GM21529 (cell line): ENCODE data around the gene TGFB1.
A peak's percentile ranks its signal among the peaks of the same experiment; 100 is the strongest.
"Not testable (repeated sequence)": the region's sequence is repeated elsewhere in the genome, so short reads cannot be mapped to it uniquely, and the experiment has no call there.

Experiments
- ATAC-seq: cut with Tn5 transposase; IDR thresholded peaks from one replicate; pipeline ENCODE4 v1.9.1; 2021; ENCODE audit not compliant: unreplicated experiment

TGFB1 gene

GRCh38 chr19:41353466-41354342 is at the start of gene TGFB1:
TSS of gene TGFB1 (minus strand) at chr19:41353922. CDS start at chr19:41353044, 878 bp downstream.
- ATAC-seq, result peak; percentile 43

- ATAC-seq, result no peak
Measured at GRCh38 chr19:41402010-41402409, 48.3 kb upstream of the TGFB1 start.

GRCh38 chr19:41401483-41401882 is 47.8 kb upstream of the TGFB1 start:
- no peak for ATAC-seq

- ATAC-seq, result no peak
Measured at GRCh38 chr19:41399525-41399924, 45.8 kb upstream of the TGFB1 start.

- ATAC-seq, result no peak
Measured at GRCh38 chr19:41399091-41399490, 45.4 kb upstream of the TGFB1 start.

- no peak for ATAC-seq
Measured at GRCh38 chr19:41398598-41398997, 44.9 kb upstream of the TGFB1 start.

GRCh38 chr19:41398050-41398418 is 44.3 kb upstream of the TGFB1 start:
- ATAC-seq, result no peak

- peak; percentile 88 for ATAC-seq
Measured at GRCh38 chr19:41397086-41398049, 43.6 kb upstream of the TGFB1 start, which contains the start of the genes BCKDHA and EXOSC5. TSS of gene BCKDHA (plus strand) at chr19:41397818. CDS start at chr19:41397828, 10 bp downstream. TSS of gene EXOSC5 (minus strand) at chr19:41397359. CDS start at chr19:41397328, 31 bp downstream.

- no peak for ATAC-seq
Measured at GRCh38 chr19:41395355-41395754, 41.6 kb upstream of the TGFB1 start.

GRCh38 chr19:41392775-41393174 is 39.1 kb upstream of the TGFB1 start:
- ATAC-seq, result no peak

- no peak for ATAC-seq
Measured at GRCh38 chr19:41391618-41392017, 37.9 kb upstream of the TGFB1 start.

- no peak for ATAC-seq
Measured at GRCh38 chr19:41386442-41386841, 32.7 kb upstream of the TGFB1 start.

GRCh38 chr19:41384351-41384750 is 30.6 kb upstream of the TGFB1 start:
- no peak for ATAC-seq

GRCh38 chr19:41381536-41381935 is 27.8 kb upstream of the TGFB1 start:
- ATAC-seq, result not testable (repeated sequence)

GRCh38 chr19:41377977-41378709 is 24.4 kb upstream of the TGFB1 start:
- ATAC-seq, result no peak

GRCh38 chr19:41376998-41377365 is 23.3 kb upstream of the TGFB1 start:
- no peak for ATAC-seq

GRCh38 chr19:41376241-41376997 is 22.7 kb upstream of the TGFB1 start, which contains the start of gene TMEM91:
TSS of gene TMEM91 (plus strand) at chr19:41376533. CDS start at chr19:41378310, 1,777 bp downstream.
- ATAC-seq, result no peak

- ATAC-seq, result no peak
Measured at GRCh38 chr19:41373993-41374392, 20.3 kb upstream of the TGFB1 start.

GRCh38 chr19:41372501-41372900 is 18.8 kb upstream of the TGFB1 start:
- no peak for ATAC-seq

- ATAC-seq, result no peak
Measured at GRCh38 chr19:41371541-41371940, 17.8 kb upstream of the TGFB1 start.
